Pancreas (tissue), 10 donors: ENCODE data around the gene GLE1. TPM values are rescaled to one million over a fixed set of nuclear protein-coding genes. Genes with fewer than 3 reads are reported as not detected.

Experiments
- ATAC-seq, 4 donors: fragments of 200-7000 bp; cut with Tn5 transposase; one replicate each; pipeline versions ENCODE4 v1.8.0 to v1.9.1; 2020; ENCODE audit warnings: mild to moderate bottlenecking in 4 of 4, moderate library complexity in 4 of 4
- DNase-seq, 6 donors: peaks; one replicate each; pipeline ENCODE4 v3.0.0-alpha.2; 2020
- FAIRE-seq: peaks from 2 replicates; lab custom pipeline; 2012; peaks lifted over from hg19 to GRCh38; lab: Jason Lieb, UNC
- H3K27ac ChIP-seq, 4 donors: fragments of 200-600 bp; sonication (generic); 1 replicate in 3 of 4; 2 replicates in 1 of 4; pipeline versions ENCODE4 v1.5.0 to v1.8.0; 2020
- H3K27me3 ChIP-seq, 4 donors: fragments of 200-600 bp; one replicate each; pipeline ENCODE4 v1.8.0; 2021
- H3K36me3 ChIP-seq, 3 donors: fragments of 200-600 bp; sonication (generic) in 1 of 3; one replicate each; pipeline versions ENCODE4 v1.5.0 to v1.8.0; 2020 to 2021
- H3K4me1 ChIP-seq, 3 donors: fragments of 200-600 bp; one replicate each; pipeline ENCODE4 v1.8.0; 2021
- H3K4me3 ChIP-seq, 4 donors: fragments of 200-600 bp; sonication (generic) in 2 of 4; one replicate each; pipeline versions ENCODE4 v1.5.0 to v1.8.0; 2020 to 2021
- H3K9me3 ChIP-seq, 4 donors: fragments of 200-600 bp; one replicate each; pipeline ENCODE4 v1.8.0; 2021
- WGBS, 2 donors: extraction: QIAGEN DNeasy Blood & Tissue Kit; methylation state at CpG; one replicate each; pipeline ENCODE4 v1.1.7; 2013; 5-methylcytosine and 5-hydroxymethylcytosine counted together
- intact Hi-C, 3 donors: fragments of 100-400 bp; cut with DNase I; formaldehyde crosslinking; loops; one replicate each; pipeline versions ENCODE4 v1.11.1 to v1.14.2; 2022
- polyA plus RNA-seq, 2 donors: library from polyadenylated mRNA; stranded (reverse); fragments of 200-250 nt; gene quantifications; one replicate each; pipeline ENCODE4 v1.2.3, GENCODE V29; 2013
- total RNA-seq, 6 donors: library from RNA; stranded (reverse); fragmentation: NEBNext Ultra II Directional in 4 of 6; extraction: Animal tissue kit (Norgen Biotek cat#: 25700) in 4 of 6; gene quantifications; one replicate each; pipeline versions ENCODE4 v1.2.1 to v1.2.4, GENCODE V29; 2021 to 2023
- TF ChIP-seq, protein P1 (sequence below), 4 donors: fragments of 200-600 bp; sonication (generic) in 3 of 4; IDR thresholded peaks; one replicate each; pipeline versions ENCODE4 v1.5.0 to v1.8.0; 2021; ENCODE audit warnings: antibody characterized with exemption in 4 of 4
- donor health status: healthy with polysubstance abuse.
- donor health status: DM: no; HTN: no; CAD: no; lungs with moderate emphysema.
- donor health status: DM: no; HTN: no; CAD: no.
- donor health status: control.
- donor health status: control.
- donor health status: Bipolar disorder and iron deficiency.
- donor health status: DM: yes; HTN: yes; CAD: no.
- donor health status: DM: no; HTN: no; CAD: no.
- donor health status: DM: no; HTN: no; CAD: no.
- donor health status: DM: yes; HTN: yes; CAD: no.

The GLE1 gene
- total and polyA plus RNA-seq, 8 donors: 4.8 to 11.2 (median 8.0) TPM

DNA sequence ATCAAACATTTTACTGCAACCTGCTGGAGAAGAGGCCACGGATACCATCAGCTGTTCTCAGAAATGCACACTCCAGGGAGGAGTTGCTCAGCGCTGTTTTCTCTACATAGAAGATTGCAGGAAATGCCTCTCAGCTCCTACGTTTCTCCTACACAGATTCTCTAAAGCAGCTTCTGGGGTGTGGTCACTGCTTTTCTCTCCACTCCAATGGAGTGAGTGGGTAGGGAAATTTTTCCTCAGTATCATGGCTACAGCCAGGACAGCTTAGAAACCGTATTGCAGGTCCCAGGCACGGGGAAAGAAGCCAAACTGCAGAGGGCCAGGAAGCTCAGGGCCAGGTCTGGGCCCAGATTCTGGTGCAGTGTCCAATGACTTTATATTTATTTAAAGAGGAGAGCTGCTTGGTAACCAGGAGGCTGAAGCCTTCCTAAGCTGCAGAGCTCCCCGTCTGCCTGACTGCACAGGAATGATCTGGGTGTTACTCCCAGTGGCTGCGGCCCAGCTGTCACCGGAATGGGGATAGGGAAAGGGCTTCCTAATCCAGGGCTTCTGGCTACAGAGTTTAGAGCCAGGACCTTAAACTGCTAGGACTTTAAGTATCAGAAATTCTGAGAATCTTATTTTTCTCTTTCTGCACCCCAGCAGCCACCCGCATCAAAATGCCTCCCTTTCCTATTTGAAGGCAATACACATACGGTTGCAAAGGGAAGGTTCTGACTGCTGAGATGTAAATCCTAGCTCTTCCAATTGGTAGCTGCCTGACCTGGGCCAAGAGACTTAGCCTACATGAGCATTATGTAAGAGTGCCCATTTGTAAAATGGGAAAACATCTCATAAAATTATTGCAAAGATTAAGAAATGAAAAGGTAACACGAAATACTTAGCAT, 46.5 kb downstream of the GLE1 start:
- TF ChIP-seq, protein P1, sequence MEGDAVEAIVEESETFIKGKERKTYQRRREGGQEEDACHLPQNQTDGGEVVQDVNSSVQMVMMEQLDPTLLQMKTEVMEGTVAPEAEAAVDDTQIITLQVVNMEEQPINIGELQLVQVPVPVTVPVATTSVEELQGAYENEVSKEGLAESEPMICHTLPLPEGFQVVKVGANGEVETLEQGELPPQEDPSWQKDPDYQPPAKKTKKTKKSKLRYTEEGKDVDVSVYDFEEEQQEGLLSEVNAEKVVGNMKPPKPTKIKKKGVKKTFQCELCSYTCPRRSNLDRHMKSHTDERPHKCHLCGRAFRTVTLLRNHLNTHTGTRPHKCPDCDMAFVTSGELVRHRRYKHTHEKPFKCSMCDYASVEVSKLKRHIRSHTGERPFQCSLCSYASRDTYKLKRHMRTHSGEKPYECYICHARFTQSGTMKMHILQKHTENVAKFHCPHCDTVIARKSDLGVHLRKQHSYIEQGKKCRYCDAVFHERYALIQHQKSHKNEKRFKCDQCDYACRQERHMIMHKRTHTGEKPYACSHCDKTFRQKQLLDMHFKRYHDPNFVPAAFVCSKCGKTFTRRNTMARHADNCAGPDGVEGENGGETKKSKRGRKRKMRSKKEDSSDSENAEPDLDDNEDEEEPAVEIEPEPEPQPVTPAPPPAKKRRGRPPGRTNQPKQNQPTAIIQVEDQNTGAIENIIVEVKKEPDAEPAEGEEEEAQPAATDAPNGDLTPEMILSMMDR (IDR thresholded peaks at IDR 0.05): no peak
- no peaks in the 10 kb centered on the region for H3K36me3 ChIP-seq
- no peaks in the 10 kb centered on the region for H3K27me3 ChIP-seq
- WGBS, 2 donors: 64 to 65% methylated on average over 11 of the region's 11 CpGs
- DNase-seq: no peak
- H3K4me3 ChIP-seq: no peak overlapping the region
- peak overlapping the region; percentile 52 to 77 (median 61) for H3K27ac ChIP-seq
- H3K9me3 ChIP-seq: no peaks in the 10 kb centered on the region
- FAIRE-seq: no peak
- ATAC-seq: no peak
- H3K4me1 ChIP-seq: peaks cover 0 to 24% (median 9%) of the 10 kb centered on the region in 3 donors
- intact Hi-C loops: no loop called here

DNA sequence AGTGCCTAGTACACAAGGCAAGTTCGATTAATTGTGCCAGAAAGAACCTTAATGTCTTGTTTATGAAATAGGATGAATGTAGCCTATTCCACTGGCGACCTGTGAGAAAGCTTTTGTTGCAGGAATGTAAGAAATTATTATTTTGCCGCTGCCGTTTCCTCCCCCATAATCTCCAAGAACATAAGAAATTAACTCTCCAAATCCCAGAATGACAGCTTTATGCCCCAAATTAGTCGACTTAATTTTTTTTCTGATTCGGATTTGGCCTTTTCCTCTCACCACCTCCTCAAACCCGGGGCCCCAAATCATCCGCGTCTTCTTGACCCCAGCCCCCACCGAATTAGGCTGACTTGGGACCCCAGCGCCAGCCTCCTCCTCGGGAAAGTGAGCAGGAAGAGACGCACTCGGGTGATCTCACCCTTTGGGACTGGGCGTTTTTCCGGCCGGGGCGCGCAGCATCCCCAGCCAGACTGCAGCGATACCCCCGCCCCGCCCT, 47.2 kb downstream of the GLE1 start:
- peaks cover 7 to 24% (median 9%) of the 10 kb centered on the region in 3 donors for H3K4me1 ChIP-seq
- TF ChIP-seq, protein P1 (IDR thresholded peaks at IDR 0.05): no peak
- intact Hi-C loops: no loop called here
- DNase-seq (no peak), ATAC-seq (no peak), FAIRE-seq (no peak)
- WGBS, 2 donors: 3% methylated on average over 22 of the region's 22 CpGs
- H3K27ac ChIP-seq: peak overlapping the region; percentile 52 to 77 (median 61)
- peak overlapping the region; percentile 95 to 99 (median 96) for H3K4me3 ChIP-seq
- no peaks in the 10 kb centered on the region for H3K27me3 ChIP-seq
- no peaks in the 10 kb centered on the region for H3K9me3 ChIP-seq
- H3K36me3 ChIP-seq: no peaks in the 10 kb centered on the region

DNA sequence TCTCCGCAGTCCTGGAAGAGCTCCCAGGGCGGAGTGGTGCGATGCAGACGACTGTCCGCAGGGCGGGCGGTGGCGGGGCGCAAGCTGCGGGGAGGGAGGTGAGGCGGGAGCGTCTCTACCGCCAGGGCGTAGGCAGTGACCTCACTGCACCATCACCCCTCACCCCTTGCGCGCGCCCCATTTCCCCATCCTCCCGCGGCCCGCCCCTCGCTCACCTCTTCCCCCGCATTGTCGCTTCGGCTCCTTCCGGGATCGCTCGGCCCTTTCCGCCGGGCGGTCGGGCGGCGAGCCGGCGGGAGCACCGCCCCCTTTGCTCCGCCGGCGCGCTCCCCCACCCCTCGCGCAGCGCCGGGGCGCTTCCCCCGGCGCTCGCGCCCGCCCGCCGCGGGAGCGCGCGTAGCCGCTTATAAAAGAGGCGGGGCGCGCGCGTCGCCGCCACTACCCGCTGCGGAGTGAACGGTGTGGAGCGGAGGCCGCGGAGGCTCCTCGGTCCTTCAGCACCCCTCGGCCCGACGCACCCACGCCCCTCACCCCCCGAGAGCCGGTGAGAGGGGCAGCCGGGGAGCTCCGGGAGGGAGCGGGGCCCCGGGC, 47.7 kb downstream of the GLE1 start, which contains the start of gene SPTAN1:
TSS of gene SPTAN1 (plus strand) at position 435 of the 591 bp plus-strand sequence. CDS start 14,154 bp downstream, outside the sequence.
- Histone ChIP-seq H3K4me1 (peaks cover 9 to 24% (median 11%) of the 10 kb centered on the region in 3 donors), H3K27ac (peak within 1 kb of the TSS; percentile 83 to 95 (median 90)), H3K36me3 (no peaks in the 10 kb centered on the region), H3K9me3 (no peaks in the 10 kb centered on the region), H3K27me3 (no peaks in the 10 kb centered on the region), H3K4me3 (peak within 1 kb of the TSS; percentile 95 to 99 (median 96))
- 0 to 1% methylated on average over 13 to 81 of the region's 81 CpGs for WGBS, 2 donors
- ATAC-seq (peak; percentile 90 to 94 (median 92)), FAIRE-seq (no peak), DNase-seq (peak; percentile 81 to 94 (median 90))
- TF ChIP-seq, protein P1 (IDR thresholded peaks at IDR 0.05): no peak
- intact Hi-C loops: no loop called here

DNA sequence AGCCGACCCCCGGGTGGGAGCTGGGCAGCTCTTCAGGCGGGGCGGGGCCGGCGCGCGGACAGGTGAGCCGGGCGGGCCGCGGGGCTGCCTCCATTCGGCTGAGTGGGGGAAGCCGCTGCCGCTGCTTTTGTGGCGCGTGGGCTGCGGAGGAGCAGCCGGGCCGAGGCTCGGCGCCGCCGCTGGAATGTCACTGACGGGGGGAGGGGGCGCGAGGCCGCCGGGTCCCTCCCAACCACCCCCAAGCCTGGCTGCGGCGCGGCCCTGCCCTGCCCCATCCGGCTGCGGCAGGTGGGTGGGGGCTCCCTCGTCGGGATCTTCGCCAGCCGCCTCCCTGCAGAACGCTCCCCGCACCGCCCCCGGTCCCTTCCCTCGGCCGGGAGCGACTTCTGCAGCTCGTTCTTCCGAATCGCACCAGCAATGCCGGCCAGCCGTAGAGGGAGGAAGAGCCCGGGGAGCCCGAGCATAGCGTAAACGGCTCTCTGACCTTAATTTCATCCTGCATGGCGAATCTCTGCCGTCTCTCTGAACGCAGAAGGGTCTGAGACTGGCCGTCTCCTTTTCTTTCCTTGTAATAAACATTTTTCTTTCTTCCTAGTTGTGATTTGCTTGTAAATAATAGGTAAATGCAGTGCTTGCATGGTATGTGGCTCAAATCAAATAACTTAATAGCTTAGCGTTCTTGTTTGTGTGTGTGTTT, 48.4 kb downstream of the GLE1 start:
- Histone ChIP-seq H3K9me3 (no peaks in the 10 kb centered on the region), H3K27ac (peak overlapping the region; percentile 83 to 95 (median 90)), H3K27me3 (no peaks in the 10 kb centered on the region), H3K36me3 (no peaks in the 10 kb centered on the region), H3K4me1 (peaks cover 9 to 24% (median 14%) of the 10 kb centered on the region in 3 donors), H3K4me3 (peak overlapping the region; percentile 95 to 99 (median 96))
- FAIRE-seq (no peak), DNase-seq (peak in 4 of 6 donors; percentile 49 to 85 (median 70)), ATAC-seq (peak; percentile 39 to 58 (median 47))
- intact Hi-C loops: no loop called here
- 1% methylated on average over 34 to 59 of the region's 59 CpGs for WGBS, 2 donors
- TF ChIP-seq, protein P1 (IDR thresholded peaks at IDR 0.05): no peak
